ENCODE data around the gene DPEP3.

The DPEP3 gene

GRCh38 chr16:67927131-67927941 lies 53.0 kb downstream of the DPEP3 start:
- H3K27ac Mint-ChIP-seq, result peak overlapping the region; percentile 73
- H3K36me3 Mint-ChIP-seq (ENCODE audit: low read depth), result peaks cover 59% of the 10 kb centered on the region
- no peaks in the 10 kb centered on the region for H3K9me3 Mint-ChIP-seq
- no peaks in the 10 kb centered on the region for H3K27me3 Mint-ChIP-seq
- DNase-seq, result no peak
- no peak overlapping the region for H3K4me3 Mint-ChIP-seq
- peaks cover 7% of the 10 kb centered on the region for H3K4me1 Mint-ChIP-seq (ENCODE audit: low read depth)

DNA sequence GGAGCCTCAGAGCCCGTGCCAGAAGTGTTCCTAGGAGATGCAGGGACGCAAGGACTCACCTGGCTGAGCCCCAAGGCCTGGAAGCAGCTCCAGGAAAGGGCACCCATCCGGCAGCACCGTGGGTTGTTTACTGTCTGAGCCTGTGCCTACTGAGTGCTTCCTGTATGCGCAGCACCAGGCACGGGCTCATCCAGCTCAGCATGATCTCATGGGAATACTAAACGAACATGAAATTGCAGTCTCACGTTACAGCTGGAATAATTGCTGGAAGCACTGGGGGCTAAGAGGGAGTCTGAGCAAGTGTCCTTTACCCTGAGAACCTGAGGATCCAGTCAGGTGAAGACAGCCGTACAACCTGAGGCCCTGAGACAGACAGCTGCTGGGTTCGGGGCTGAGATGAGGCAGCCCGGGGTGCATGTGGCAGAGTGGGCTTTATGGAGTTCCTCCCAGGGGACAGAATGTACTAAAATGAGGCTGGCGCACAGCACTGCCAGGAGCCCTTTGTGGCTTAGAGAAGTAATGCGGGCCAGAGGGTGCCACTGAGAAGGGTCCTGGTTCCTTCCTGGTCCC lies 54.0 kb downstream of the DPEP3 start:
- Mint-ChIP-seq H3K4me1 (ENCODE audit: low read depth) (peaks cover 18% of the 10 kb centered on the region), H3K36me3 (ENCODE audit: low read depth) (peaks cover 48% of the 10 kb centered on the region), H3K27ac (peak overlapping the region; percentile 73), H3K27me3 (no peaks in the 10 kb centered on the region), H3K4me3 (no peak overlapping the region), H3K9me3 (no peaks in the 10 kb centered on the region)
- no peak for DNase-seq

All from activated T-cell treated with anti-CD3 and anti-CD28 coated beads, Interleukin-2, amount 50 U/mL, for 24 hours (primary cell).